CMK (cell line): ENCODE data around the gene JKAMP.

Source experiments
- DNase-seq: peaks from one replicate; pipeline ENCODE4 v3.0.0-alpha.2; 2010; ENCODE audit warnings: low read depth

JKAMP gene

DNA sequence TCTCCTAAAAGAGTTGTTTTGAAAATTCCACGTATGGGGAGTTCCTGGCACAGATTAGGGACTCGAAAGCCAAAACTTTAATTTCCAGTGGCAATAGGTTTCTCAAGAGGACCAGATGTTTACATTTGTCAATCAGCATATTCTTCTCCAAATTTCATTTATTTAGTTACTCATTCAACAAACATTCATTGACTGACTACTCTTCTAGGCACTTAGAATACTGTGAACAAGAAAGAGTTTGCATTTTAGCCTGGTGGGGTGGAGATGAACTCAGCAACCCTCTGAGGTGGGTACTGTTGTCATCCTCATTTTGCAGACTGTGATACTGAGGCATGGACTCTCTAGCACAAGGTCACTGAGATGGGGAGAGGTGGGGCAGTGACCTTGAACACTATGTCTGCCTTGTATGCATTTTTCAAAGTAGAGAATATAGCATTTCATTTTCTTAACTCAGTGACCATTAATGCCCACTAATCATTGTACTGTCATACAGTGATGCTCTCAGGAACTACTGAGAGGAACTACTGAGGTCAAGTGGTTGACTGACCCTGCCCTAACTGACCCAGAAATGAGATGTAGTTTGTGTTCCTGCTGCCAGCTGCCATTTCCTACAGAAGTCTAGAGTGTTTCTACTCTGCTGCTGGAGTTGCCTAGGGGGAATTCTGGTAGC, 2.3 kb upstream of the JKAMP start:
- no peak for DNase-seq

DNA sequence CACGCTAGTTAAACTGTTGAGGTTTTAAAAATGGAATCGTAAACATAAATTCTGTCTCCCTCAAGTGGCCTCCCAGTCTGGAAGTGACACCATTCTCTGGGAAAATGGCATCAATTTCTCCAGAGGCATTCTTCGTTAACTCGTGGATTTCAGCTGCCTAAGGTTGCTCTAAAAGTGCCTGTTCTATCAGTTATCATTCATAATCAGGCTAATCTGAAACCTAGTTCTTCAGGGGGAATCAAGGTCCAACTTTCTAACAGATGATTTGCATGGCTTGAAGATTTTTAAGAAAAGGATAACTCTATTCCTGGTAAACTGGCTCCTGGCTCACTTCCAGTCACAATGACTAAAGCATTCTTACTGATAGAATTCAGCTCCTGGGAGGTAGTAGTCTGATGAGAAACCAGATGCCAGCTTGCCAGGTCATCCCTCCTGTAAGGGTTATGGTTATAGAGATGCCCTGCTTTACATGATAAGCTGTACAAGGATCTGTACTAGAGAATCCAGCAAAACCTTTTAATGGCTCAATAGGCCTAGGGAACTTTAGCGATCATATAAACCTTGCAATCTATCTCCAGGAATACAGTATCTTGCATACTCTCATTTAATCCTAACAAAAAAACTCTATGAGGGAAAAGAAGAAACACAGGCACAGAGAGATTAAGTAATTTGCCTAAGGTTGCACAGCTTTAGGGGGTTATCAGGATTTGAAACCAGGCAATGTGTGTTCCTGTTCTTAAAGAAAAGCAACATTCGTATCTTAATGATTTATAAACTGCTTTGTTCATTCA, 1.6 kb upstream of the JKAMP start:
- no peak for DNase-seq

DNA sequence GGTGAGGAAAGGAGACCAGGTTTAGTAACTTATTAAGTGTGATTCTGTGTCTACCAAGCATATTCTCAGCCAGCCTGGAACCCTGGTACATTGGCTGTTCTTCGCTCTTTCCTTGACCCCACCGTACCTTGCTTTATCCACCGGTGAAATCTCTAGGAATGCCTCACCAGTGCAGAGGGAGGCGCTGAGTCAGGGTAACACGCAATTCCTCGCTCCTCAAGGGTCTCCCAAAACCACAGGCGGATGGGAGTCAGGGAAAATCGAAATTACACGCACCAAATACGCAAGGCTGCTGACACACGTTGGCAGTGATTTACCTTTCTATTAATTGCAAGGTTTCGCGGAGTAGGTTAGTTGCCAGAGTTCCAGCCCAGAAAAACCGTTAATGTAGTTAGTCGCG, 954 bp upstream of the JKAMP start:
- DNase-seq, result no peak

DNA sequence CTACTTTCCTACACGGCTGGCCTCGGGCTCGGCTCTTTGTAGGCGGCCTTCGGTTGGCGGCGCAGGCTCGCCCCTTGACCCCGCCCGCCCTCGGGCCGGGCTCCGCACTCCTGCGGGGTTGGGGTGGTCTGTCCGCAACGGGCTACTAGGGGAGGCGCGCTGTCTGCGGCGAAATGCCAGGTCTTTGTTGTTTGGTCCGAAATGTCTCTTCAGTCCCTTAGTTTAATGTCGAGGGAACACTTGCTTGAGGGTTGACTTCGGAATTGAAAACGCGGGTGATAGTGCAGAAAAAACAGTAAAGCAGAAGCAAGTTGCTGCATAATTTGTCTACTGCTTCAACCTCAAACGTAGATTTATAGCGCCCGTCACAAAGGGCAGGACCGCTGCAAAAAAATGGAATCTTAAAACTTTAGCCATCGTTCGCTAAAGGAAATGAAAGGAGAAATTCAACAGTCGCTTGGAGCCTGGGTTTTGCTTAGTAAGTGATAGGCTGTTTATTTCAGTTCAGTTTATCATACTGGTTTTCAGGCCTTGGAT, 390 bp downstream of the JKAMP start:
- no peak for DNase-seq

DNA sequence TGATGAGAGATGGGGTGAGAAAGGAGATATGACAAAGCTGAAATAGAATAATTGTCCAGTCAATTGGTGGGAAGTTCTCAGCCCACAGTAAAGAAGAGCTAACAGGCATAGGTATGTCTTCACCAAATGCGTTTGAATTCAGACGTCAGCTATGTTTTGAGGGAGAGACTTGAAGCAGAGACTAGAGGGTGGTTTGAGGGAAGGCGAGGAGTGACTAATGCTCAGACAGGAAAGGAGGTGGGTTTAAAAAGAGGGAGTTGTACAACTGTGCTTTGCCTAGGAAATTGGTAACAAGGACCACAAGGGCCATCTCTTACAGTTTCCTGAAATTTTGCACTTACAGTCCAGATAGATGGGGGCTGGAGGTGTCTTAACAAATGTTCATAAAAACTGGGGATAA, 6.4 kb downstream of the JKAMP start:
- no peak for DNase-seq

DNA sequence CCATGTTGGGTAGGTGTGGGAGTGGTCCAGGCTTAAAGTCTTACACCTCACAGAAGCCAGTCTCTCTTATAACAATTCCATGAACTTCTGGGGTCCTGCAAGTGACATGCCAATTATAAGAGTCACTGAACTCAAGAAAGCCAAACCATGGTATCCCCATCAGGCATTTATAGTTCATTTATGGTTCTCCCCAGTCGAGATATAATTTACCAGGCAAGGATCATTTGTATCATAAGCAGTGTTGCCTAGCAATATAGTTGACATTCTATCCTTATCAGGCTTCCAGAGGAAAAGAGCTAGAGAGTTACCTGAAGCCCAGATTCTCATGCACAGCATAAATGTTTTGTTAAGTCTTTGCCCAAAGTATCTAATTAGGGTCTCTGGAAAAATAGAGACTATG, 8.1 kb downstream of the JKAMP start:
- DNase-seq, result no peak

DNA sequence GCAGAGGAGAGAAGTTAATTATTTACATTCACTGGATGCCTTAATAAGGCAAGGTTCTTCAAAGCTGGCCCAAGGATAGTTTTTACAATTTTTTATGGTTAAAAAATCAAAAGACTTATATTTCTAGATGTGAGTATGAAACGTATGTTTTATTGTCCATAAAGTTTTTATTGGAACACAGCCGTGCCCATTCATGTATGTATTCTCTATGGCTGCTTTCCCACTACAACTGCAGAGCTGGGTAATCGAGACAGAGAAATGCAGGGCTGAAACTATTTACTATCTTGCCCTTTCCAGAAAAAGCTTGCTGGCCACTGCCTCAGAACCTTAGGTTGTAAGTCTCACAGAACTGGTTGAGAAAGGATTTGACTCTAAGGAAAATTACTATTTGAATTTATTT, 16.4 kb downstream of the JKAMP start:
- DNase-seq, result no peak

DNA sequence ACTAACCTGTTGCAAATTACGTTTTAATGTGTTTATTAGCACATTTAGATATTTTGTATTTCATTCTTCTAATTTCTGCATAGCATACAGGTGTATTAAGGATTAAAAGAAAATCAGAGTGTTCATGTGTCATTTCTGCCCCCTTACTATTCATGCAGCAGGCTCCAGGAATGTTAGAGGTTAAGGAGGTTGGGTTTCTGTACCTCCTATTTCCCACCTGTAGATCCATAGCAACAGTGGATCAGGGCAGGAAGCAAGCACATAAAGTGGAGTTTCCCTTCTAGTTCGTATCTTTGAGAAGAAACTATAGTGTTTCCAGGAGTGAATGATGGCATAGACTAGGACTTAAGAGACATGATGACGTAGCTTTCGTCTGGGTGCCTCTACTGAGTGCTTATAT, 18.9 kb downstream of the JKAMP start:
- DNase-seq, result no peak

DNA sequence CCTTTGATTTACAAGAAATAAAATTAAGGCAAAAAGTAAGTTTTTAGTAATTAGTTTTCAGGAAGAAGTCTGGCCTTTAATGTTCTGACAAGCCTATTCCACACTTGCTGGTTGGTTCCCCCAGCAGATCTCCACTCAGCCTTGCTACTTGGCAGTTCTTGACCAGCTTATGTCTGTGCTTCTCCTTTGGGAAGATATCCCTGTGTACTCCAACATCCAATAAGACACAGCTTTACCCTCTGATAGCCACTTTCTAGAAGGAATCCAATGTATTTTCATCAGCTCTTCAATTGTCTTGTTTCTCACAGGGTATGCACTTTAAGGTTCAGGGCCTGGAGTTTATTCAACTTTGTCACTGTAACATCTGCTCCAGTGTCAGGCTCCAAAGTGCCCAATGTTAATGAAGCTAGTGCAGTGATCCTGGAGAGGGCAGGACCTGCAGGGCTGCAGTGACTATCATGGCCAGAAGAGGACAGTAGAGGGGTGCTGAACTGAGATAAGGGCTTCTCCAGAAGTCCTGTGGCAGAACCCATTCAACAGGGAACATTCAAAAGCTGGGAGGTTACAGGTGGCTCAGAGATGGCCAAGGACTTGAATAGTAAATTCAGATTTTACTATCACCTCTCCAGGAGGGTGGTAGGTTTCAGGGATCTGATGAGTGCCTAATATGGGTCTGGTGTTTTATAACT, 22.9 kb downstream of the JKAMP start:
- DNase-seq, result no peak

DNA sequence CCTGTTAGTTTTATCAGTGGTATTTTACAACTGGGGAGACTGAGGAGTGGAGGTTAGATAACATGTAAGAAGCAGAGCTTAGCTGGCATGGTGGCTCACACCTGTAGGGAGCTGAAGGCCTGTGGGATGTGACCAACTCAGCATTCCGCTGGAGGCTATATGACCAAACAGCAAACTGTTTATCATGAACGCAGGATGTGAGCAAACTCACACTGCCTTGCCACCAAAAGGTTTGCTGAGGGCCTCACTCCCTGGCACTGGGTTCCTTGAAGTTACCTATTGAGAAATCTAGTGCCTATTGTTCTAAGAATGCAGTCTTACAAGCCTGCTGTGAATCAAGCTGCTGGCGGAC, 23.4 kb downstream of the JKAMP start:
- no peak for DNase-seq

DNA sequence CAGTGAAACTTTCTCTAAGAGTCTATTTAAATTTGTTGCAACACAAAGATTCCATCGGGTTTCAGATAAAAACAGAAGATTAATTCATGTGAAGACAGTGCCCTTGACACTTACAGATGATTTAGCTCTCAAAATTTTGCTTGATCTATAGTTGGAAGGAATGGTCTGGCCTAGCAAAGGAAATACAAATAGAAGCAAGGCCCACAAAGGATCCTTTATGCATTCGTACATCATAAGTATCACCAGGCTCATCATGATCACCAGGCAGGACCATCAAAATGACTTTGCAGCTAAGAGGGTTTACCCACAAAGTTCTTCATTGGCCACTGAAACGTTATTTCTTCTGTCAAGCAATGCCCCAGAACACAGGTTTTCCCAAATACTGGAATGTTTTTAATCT, 24.8 kb downstream of the JKAMP start:
- no peak for DNase-seq

DNA sequence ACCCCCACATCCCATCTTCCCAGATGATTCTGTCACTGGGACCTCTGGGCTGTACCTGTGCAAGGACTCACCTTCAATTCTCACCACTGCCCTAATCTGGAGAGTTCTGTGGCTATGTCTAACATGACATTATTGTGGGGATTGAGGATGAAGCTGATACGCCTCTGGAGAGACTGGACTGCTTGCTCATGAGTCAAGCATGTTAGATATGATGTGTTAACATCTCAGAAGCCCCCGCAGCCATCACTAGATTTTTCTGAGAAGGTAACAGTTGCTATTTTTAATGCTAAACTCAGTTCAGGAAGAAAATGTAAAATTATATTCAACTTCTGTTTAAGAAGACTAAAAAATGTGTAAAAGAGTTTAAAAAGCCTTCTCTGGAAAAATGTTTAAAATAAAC, 25.7 kb downstream of the JKAMP start:
- DNase-seq, result no peak

DNA sequence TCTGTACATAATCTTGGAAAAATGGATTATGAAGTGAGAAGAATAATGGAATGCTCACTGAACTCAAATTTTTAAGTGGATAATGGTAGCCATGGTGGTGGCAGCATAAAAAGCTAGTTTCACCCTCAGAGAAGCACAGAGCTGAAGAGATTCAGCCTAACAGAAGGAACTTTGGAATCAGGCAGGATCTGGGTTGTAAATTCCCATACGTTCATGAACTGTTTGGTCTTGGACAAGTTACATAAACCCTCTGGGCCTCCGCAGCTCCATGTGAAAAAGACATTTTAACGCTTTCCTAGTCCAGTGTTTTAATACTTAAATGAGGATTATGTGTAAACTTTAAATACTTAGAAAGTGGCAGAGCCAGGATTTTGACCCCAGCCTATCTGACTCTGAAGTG, 26.6 kb downstream of the JKAMP start:
- no peak for DNase-seq

DNA sequence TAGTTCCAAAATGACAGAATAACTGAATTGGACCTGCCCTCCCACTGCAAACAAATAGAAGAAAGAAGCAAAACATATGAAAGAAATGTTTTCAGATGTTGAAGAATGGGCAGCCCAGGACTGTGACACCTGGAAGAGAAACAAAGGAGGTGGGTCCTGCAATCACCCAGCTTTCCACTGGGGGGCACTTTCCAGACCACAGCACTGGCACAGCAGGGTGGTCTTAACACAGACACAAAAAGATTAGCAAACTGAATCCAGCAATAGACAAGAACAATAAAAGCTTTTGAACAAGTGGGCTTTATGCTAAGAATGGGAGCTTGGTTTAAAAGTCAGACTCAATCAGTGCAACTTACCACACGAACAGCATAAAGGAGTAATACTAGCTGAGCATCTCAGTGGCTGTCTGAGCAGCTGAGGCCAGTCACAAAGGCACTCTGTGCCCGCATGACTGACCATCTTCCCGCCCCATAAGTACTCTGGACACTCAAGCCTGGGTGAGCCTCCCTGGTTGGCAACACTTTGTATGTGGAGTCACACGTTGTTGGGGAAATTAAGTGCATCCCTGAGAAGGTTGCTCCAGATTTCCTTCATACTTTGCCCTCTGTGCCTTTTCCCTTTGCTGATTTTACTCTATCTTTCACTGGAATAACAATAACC, 27.7 kb downstream of the JKAMP start:
- DNase-seq, result no peak

DNA sequence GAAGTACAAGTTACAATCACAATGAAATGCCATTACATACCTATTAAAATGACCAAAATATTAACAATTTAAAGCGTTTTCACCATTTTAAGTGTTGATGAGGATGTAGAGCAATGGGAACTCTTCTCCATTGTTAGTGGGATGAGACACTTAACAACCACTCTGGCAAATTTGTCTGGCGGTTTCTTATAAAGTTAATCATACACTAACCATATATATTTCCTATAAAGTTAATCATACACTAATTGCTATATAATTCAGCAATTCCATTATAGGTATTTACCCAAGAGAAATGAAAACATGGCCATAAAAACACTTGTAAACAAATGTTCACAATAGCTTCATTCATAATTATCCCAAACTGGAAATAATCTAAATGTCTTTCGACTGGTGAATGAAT, 35.9 kb downstream of the JKAMP start:
- DNase-seq, result no peak

DNA sequence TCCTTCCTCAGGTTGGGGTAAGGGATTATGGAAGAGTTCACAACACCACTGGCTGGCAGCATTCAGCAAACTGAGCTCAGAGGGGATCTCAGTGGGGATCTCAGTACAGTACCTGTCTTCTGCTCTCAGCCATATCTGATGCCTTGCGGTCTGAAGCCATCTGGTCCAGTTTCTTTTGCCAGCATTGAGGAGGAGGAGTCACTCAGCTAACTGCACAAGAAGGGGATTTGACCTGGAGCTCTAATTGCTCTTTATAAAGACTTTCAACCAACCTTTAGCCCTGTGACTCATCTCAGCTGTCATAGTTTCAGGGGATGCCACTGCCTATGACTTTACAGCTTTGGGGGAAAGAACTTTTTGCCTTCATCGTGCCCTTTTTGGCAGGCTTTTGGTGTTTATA, 44.9 kb downstream of the JKAMP start:
- DNase-seq, result no peak

DNA sequence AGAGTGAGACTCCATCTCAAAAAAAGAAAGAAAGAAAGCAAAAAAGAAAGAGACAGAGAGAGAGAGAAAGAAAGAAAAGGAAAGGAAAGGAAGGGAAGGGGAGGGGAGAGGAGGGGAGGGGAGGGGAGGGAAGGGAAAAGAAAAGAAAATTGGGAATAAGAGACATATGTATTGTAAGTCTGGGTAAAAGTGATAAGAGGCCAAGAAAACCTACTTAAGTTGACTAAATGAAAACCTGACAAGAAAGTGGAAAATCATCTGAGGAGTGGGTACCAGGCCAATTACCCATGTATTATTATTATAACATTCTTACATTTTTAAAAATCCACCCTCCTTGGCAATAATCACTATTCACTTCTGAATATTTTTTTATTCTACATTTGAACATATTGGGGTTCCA, 46.0 kb downstream of the JKAMP start:
- DNase-seq, result no peak

DNA sequence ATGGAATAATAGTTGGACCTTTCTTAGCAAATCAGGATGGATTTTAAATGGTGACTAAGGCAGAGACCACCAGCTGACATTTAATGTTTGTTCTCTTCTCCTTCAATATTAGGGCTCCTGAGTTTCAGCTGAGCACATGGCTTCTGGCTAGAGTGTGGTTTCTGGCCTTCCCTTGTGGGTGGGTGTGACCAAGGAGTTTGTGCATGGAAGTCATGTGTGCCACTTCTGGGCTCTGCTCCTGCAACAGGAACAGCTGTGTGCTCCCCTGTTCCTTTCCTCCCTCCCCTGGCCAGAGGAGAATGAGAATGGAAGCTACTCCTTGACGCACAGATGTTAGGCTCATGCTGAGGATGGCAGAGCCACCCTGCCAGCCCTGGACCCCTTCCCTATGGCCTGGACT, 48.1 kb downstream of the JKAMP start:
- DNase-seq, result no peak

DNA sequence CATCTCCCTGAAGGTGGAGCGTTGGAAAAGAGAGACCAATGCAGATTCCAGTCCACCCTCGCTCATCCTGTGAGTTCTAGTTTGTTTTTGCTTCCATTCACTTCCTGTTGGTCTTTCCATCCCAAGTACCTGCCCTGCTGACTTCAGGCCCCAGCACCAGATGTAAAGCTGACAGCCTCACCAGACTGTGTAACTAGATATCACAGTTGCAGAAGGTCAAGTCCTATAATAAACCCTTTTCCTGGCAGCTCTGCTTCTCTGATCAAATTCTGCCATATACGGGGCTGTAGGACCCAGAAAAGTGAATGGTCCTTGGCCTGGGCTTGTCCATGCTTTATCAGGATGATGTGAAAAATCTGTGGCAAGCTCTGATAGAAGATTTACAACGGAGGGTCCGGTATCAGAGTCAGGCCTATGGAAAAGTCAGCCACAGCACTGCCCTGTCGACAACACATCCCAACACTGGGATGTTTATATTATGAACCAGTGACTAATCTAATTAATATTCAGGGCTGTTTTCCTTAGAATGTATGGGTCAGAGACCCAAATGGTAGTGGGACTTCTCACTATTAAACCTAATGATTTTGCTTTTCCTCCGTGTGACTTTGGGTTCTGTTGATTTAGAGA, 50.2 kb downstream of the JKAMP start:
- no peak for DNase-seq

DNA sequence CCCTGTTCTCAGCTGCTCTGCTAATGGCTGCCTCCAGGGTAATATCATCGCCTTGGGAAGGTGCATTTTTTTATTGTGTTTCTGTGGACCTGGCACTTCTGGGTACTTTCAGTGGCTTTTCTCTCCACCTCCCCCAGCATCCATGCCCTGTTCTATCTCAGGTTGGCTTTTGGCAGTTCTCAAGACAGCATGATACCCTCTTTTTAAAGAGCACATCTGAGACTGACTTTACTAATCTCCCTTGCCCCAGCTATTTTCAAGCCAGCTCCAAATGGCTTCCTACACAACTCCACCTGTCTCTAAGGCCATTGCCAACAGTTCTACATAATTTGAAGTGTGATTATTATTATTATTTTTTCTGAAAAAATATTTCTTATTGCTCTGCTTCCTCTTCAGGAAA, 53.2 kb downstream of the JKAMP start:
- DNase-seq, result no peak

DNA sequence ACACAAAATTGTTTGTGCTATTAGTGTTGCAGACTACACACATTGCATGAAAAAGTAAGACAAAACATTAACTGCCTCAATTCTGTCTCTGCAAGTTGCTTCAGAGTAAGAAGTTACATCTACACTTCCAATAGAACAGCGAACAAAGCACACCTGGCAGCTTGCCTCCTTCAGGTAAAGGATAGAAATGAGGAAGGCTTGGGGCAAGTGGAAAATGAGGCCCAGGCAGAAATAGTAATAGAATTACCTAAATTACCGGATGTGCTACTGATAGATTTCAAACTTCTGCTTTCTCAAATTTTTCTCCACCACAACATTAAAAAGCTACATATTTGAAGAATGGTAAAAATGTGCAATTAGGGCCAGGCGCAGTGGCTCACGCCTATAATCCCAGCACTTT, 54.6 kb downstream of the JKAMP start:
- DNase-seq, result no peak

DNA sequence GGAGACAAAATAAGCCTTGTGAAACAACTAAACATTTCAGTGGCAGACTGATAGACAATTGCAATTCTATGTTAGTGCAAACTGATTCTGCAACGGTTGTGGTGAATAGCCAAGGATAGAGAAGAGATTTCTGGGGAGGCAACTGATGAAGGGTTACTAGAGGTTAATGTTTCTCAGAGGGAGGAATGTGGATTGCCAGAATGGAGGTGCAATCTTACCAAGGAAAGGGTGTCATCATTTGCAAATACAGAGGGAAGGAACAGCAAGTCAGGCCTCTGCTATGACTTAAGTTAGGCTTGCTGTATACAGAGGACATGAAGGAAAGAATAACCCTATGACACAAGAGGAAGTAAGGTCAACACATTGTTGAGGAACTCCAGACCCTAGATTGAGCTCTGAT, 56.5 kb downstream of the JKAMP start:
- DNase-seq, result no peak
